Occipital lobe (tissue), 2 donors: ENCODE measurements around the gene SENP2. TPM values are rescaled to one million over a fixed set of nuclear protein-coding genes. Genes with fewer than 3 reads are reported as not detected.
"Not testable (repeated sequence)": the region's sequence is repeated elsewhere in the genome, so short reads cannot be mapped to it uniquely, and the experiment has no call there.

Experiments used
- DNase-seq: peaks from one replicate; lab custom pipeline; 2025; lab: John Stamatoyannopoulos, UW
- total RNA-seq: library from RNA; depleted of rRNA; stranded (reverse); fragments of >200 nt; gene quantifications from one replicate; pipeline ENCODE4 v1.2.3, GENCODE V29; 2014

Gene SENP2
- 43.5 TPM for total RNA-seq

GRCh38 chr3:185585859-185586685, at the start of gene SENP2:
Gene SENP2, plus strand, starts transcription at chr3:185586295. Its CDS starts 119 bp downstream, at chr3:185586414.
- DNase-seq, result peak; percentile 99

- no peak for DNase-seq
Measured at GRCh38 chr3:185537369-185537970, 48.6 kb upstream of the SENP2 start.

- no peak for DNase-seq
Measured at GRCh38 chr3:185539934-185540333, 46.2 kb upstream of the SENP2 start.

GRCh38 chr3:185540695-185541094, 45.4 kb upstream of the SENP2 start:
- DNase-seq, result no peak

- peak; percentile 18 for DNase-seq
Measured at GRCh38 chr3:185549122-185549521, 37.0 kb upstream of the SENP2 start.

- no peak for DNase-seq
Measured at GRCh38 chr3:185549651-185550111, 36.4 kb upstream of the SENP2 start.

GRCh38 chr3:185552358-185552877, 33.7 kb upstream of the SENP2 start, which contains the start of gene LIPH:
Gene LIPH, minus strand, starts transcription at chr3:185552588. Its CDS starts 117 bp downstream, at chr3:185552471.
- no peak for DNase-seq

GRCh38 chr3:185555101-185555501, 31.0 kb upstream of the SENP2 start:
- no peak for DNase-seq

- no peak for DNase-seq
Measured at GRCh38 chr3:185555860-185556347, 30.2 kb upstream of the SENP2 start.

GRCh38 chr3:185556640-185557039, 29.5 kb upstream of the SENP2 start:
- not testable (repeated sequence) for DNase-seq

- DNase-seq, result no peak
Measured at GRCh38 chr3:185558395-185558794, 27.7 kb upstream of the SENP2 start.

GRCh38 chr3:185559706-185560090, 26.4 kb upstream of the SENP2 start:
- no peak for DNase-seq

GRCh38 chr3:185560676-185561075, 25.4 kb upstream of the SENP2 start:
- DNase-seq, result no peak

GRCh38 chr3:185561374-185561943, 24.6 kb upstream of the SENP2 start:
- DNase-seq, result peak; percentile 5

- no peak for DNase-seq
Measured at GRCh38 chr3:185561958-185562357, 24.1 kb upstream of the SENP2 start.

- no peak for DNase-seq
Measured at GRCh38 chr3:185572183-185572582, 13.9 kb upstream of the SENP2 start.

GRCh38 chr3:185575108-185575869, 10.8 kb upstream of the SENP2 start:
- DNase-seq, result not testable (repeated sequence)

GRCh38 chr3:185582236-185582635, 3.9 kb upstream of the SENP2 start:
- no peak for DNase-seq

GRCh38 chr3:185582871-185583270, 3.2 kb upstream of the SENP2 start:
- DNase-seq, result no peak

- no peak for DNase-seq
Measured at GRCh38 chr3:185583925-185584324, 2.2 kb upstream of the SENP2 start.

- DNase-seq, result no peak
Measured at GRCh38 chr3:185584686-185585085, 1.4 kb upstream of the SENP2 start.
